ENCODE measurements around the gene APOBEC3A. TPM values are rescaled to one million over a fixed set of nuclear protein-coding genes. Genes with fewer than 3 reads are reported as not detected.
"Not testable (repeated sequence)": the region's sequence is repeated elsewhere in the genome, so short reads cannot be mapped to it uniquely, and the experiment has no call there.

The APOBEC3A gene
- total RNA-seq, 1 donor from 2014 or later: not detected

DNA sequence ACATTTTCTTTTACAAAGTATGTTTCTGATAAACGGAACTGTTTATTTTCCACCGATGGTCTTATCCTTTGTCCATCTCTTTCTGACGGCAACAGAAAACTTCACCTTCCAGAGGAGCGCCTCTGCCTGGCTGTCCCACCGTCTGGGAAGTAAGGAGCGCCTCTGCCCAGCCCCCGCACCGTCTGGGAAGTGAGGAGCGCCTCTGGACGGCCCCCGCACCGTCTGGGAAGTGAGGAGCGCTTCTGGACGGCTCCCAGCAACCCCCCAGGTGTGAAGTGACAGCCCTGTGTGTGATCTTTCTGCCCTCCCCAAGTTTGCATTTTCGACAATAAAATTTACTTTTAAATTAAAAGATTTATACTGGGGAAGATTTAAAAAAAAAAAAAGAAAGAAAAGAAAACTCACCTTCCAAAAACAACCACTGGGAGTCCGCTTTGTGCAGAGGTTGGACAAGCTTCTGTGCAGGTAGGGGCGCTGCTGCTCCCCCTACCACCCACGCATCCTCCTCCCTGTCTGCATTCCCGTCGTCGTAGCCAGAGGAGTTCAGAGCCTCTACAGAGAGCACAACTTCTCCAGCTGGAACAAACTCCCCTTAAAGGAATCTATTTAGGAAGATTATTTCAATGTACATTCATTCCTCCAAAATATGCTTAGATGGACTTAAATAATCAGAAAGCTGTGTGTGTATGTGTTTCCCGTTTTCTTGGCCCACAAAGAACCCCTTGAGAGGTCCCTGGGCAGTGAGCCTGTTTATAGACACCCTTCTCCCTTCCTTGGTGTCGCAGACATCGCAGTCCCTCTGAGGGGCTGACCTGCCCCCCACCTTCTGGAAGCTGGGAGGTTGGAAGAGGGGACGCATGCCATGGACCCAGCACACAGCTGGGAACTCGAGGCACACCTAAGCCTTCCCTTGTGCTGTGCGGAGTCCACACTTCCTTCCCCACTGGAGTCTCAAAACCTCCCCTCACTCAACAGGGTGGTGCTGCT, 23.9 kb downstream of the APOBEC3A start:
- peak in 1 of 2 donors; percentile 18 for DNase-seq (ENCODE audit: low read depth in 2 of 2)

DNA sequence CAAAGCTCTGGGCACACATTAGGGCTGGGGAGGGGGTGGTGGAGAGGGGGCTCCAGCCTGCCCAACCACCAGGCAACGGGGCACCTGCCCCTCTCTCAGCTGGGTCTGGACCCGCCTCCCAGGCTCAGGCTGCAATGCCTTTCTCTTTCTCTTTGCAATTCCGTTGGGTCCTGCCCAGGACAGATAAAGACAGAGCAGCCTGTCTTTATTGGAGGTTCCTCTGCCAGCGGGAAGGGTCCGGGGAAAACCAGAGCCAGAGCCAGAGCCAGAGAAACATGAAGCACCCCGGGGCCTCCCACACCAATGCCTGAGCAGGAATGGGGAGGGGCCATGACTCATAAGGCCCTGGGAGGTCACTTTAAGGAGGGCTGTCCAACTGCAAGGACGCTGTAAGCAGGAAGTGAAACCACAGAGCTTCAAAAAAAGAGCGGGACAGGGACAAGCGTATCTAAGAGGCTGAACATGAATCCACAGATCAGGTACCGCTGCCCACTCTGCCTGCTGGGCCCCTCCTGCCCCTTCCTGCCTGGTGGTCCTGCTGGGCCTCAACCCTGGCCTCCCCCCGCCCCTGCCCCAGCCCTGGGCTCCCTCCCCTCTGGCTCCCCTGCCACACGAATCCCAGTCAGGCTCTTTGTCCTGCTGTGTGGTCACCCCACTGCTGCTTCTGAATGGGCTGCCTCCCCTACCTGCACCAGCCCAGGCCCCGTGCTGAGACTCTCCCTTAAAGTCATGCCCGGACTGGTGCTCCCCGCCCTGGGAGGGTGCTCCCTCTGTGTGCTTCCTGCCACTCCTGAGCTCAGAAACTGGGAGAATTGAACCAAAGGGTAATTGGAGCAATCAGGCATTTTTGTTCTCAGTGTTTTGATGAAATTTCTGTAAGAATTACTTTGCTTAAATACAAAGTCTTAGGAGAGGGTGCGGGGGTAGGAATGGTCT, 24.9 kb downstream of the APOBEC3A start, which contains the start of gene APOBEC3B:
Gene APOBEC3B (plus strand): TSS at position 356 of the 936 bp plus-strand sequence. CDS start 107 bp downstream, at position 463.
- peak in 1 of 2 donors; percentile 82 for DNase-seq (ENCODE audit: low read depth in 2 of 2)

DNA sequence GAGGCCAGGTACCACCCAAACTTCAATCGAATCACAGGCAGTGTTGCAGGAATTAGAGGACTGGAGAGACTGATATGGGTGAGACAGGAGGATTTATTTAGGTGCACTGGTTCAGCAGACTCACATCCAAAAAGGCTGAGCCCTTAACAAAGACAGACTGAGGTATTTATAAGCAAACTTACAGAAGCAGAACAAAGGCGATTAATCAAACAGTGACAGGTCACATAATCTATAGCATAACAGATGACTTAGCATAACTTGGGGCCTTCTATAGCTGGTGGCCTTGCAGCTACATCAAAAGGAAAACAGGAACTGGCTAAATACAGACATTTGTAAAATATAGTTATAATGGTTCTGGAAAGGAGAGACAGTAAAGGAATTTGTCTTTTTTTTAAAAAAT, 26.8 kb downstream of the APOBEC3A start:
- no peak for DNase-seq (ENCODE audit: low read depth in 2 of 2)

DNA sequence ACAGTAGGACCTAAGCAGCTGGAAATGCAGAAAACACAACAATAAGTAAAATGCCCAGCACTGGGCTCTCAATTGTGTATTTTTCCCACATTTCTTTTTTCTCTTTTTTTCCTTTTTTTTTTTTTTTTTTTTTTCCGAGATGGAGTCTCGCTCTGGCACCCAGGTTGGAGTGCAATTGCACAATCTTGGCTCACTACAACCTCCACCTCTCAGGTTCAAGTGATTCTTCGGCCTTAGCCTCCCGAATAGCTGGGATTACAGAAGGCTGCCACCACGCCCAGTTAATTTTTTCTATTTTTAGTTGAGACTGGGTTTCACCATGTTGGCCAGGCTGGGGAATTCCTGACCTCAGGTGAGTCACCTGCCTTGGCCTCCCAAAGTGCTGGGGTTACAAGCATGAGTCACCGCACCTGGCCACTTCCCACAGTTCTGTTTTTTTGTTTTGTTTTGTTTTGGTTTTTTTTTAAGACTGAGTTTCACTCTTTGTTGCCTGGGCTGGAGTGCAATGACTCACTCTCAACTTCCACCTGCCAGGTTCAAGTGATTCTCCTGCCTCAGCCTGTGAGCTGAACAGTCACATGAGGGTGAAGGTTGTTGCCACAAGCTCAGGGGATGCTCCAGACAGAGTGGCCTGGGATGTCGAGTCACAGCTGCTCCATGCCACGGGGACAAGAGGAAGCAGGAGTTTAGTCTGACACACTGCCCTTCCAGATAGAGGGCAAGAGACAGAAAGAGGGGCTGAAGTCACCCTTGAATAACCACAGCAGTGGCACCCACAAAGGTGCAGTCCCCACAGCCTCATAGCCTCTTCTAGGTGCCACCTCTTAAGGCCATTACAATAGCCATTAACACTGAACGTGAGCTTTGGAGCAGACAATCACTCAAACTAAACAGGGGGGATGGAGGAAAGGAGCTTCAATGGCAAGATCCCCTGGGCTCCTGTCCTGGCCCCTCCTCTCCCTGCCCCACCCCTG, 27.7 kb downstream of the APOBEC3A start:
- peak in 1 of 2 donors; percentile 55 for DNase-seq (ENCODE audit: low read depth in 2 of 2)

DNA sequence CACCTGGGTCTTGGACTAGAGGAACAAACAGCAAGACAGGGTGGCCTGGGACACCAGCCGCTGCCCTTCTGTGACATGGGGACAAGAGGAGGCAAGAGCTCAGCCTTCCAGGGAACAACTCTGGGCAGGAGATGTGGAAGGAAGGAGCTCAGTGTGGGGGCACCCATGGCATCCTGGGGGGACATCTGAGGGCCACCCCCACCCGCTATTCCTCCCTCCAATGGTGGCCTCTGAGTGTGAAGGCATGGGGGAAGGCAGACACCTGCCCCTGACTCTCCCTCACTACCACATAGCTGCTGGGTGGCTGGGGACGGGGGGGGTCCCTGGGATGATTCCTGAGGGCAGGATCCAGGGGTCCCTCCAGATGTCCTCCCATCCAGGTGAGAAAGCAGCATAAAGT, 29.2 kb downstream of the APOBEC3A start:
- no peak for DNase-seq (ENCODE audit: low read depth in 2 of 2)

DNA sequence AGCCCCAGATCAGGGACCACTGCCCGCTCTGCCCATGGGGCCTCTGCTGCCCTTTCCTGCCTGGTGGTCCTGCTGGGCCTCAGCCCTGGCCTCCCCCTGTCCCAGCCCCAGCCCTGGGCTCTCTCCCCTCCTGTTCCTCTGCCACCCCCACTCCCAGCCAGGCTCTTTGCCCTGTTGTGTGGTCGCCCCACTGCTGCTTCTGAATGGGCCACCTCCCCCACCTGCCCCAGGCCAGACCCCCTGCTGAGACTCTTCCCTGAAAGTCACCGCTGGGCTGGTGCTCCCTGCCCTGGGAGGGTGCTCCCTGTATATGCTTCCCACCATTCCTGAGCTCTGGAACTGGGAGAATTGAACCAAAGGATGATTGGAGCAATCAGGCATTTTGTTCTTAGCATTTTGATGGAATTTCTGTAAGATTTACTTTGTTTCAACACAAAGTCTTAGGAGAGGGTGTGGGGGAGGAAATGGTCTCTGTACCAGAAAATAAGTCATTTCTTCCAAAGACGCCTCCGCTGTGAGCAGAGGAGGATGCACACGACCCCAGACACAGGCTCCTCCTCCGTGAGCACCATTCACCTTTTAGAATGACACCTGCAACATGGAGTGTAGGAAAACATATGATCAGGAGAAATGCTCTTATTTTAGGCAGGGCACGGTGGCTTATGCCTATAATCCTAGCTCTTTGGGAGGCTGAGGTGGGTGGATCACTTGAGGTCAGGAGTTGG, 29.9 kb downstream of the APOBEC3A start:
- no peak for DNase-seq (ENCODE audit: low read depth in 2 of 2)

DNA sequence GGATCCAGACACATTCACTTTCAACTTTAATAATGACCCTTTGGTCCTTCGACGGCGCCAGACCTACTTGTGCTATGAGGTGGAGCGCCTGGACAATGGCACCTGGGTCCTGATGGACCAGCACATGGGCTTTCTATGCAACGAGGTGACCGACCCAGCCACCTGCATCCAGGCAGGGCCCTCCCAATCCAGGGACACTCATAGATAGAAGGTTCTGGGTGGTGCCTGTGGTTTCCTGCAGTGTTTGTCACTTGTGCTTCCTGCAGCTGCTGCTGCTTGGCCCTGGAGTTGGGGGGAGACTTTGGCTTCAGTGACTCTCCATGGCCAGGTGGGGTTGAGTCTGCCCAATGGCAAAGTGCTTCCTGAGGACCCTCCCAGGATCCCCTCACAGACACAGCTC, 32.1 kb downstream of the APOBEC3A start:
- no peak for DNase-seq (ENCODE audit: low read depth in 2 of 2)

DNA sequence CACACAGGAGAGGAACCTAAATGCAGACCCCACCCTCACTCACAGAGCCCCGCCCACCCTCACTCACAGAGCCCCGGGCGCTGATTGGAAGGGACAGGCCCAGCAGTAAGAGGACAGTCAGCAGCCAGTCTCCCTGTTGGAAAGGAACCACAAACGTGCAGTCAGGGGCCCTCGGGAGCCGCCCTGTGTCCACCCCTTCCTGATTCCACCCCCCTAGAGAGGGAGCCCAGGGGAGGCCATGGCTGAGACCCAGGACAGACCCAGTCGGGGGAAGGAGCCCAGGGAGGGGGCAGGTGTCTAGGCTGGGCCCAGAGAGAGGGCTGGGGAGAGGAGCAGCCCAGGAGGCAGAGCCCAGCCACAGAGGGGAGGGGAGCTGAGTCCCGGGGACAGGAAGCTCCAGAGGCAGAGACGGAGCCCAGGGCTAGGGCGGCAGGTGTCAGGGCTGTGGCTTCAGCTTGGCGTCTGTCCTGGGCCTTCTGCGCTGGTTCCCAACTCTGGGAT, 35.5 kb downstream of the APOBEC3A start:
- DNase-seq (ENCODE audit: low read depth in 2 of 2): not testable (repeated sequence)

DNA sequence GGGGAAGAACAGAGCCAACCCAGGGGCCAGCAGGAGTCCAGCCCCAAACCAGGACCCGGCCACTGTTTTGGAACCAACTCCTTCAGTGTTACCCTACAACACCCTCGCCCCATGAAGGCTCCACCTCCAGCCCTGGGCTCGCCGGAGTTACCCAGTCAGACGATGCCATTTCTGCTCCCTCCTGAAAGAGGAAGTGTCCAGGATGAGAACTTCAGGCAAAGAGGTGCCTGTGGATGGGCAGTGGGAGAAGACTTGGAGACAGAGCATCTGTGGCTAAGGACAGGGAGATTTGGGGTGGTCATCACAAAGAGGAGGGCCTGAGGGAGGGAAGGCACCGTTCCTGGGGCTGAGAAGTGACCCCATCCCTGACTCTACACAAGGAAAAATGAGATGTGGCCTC, 38.7 kb downstream of the APOBEC3A start:
- DNase-seq (ENCODE audit: low read depth in 2 of 2): no peak

DNA sequence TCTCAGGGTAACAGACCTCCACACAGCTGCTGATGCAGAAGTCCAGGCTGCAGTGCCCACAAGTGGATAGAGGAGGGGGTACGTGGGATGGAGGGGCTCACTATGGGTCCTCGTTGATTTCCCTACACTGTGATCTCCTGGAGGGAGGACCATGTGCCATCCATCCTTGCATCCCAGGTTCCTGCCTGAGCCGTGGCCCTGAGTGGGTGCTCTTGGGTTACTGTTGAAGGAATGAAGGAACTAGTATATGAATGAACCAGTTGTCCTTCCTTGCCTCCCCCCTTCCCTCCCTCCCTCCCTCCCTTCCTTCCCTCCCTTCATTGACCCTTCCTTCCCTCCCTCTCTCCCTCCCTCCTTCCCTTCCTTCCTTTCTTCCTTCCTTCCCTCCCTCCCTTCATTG, 40.1 kb downstream of the APOBEC3A start:
- DNase-seq (ENCODE audit: low read depth in 2 of 2): no peak

DNA sequence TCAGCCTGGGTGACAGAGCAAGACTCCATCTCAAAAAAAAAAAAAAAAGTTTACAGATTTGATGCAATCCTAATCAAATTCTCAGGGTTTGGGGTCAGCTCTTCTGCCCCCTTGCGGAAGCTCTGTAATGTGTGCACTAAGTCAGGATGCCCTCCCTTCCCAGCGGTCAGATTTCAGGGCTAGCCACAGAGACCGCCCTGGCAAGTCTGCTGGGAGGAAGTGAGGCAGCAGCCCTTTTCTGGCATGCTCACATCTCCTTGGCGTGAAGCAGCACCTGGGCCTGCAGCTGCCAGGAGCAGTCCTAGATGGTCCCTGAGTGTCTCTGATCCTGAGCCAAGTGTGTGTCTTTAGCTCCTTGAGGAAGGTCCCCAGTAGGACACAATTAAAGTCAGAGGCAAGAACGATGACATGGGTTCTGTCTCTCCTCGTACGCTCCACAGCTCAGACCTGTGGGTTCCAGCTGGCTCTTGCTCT, 45.8 kb downstream of the APOBEC3A start:
- DNase-seq (ENCODE audit: low read depth in 2 of 2): peak; percentile 57 to 80

DNA sequence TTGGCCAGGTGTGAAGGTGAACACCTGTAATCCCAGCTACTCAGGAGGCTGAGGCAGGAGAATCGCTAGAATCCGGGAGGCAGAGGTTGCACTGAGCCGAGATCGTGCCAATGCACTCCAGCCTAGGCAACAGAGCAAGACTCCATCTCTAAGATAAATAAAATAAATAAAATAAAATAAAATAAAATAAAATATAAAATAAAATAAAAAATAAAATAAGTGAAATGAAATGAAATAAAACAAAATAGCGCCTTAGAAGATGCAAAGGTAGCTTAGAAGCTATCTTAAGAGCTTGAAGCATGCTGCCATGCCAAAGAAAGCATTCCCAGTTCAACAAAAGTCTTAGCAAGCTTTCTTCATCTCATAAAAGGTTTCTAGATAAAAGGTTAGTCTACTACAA, 49.8 kb downstream of the APOBEC3A start:
- DNase-seq (ENCODE audit: low read depth in 2 of 2): no peak

DNA sequence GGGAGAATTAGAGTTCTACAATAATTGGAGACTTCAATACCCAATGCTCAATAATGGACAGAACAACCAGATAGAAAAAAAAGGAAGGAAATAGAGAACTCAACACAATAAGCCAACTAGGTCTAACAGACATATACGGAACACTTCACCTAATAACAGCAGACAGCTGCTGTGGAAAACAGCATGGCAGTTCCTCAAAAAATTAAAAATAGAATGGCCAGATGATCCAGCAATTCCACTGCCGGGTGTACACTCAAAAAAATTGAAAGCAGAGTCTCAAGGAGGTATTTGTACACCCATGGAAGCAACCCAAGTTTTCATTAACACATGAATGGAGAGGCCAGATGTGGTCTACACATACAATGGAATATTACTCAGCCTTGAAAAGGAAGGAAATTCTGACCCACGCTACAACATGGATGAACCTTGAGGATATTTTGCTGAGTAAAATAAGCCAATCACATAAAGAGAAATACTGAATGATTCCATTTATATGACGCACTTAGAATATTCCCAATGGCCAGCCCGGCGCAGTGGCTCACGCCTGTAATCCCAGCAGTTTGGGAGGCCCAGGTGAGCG, 51.0 kb downstream of the APOBEC3A start:
- not testable (repeated sequence) for DNase-seq (ENCODE audit: low read depth in 2 of 2)

DNA sequence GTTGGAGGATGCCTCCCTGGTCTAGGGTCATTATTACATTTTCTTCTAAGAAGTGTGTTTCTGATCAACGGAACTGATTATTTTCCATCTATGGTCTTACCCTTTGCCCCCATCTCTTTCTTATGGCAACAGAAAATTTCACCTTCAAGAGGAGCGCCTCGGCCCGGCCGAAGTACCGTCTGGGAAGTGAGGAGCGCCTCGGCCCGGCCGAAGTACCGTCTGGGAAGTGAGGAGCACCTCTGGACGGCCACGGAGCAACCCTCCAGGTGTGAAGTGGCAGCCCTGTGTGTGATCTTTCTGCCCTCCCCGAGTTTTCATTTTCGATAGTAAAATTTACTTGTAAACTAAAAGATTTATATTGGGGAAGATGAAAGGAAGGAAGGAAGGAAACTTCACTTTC, 53.5 kb downstream of the APOBEC3A start:
- DNase-seq (ENCODE audit: low read depth in 2 of 2): no peak

Other genes starting within 250 kb of the APOBEC3A start
- gene SUN2, start 201.6 kb upstream of the APOBEC3A start, total RNA-seq: 108 and 123 TPM in 2 replicates
- 11.8 and 16.2 TPM in 2 replicates for gene DNAL4, start 163.5 kb upstream of the APOBEC3A start, total RNA-seq
- 0.13 TPM in 2 replicates for gene NPTXR, start 113.6 kb upstream of the APOBEC3A start, total RNA-seq
- 13.4 and 15.7 TPM in 2 replicates for gene CBX6, start 85.4 kb upstream of the APOBEC3A start, total RNA-seq
- gene APOBEC3B, start 24.7 kb downstream of the APOBEC3A start, total RNA-seq: 0.76 and 1.3 TPM in 2 replicates
- 0.64 and 0.76 TPM in 2 replicates for gene APOBEC3C, start 56.6 kb downstream of the APOBEC3A start, total RNA-seq
- 0.39 and 0.51 TPM in 2 replicates for gene APOBEC3D, start 63.5 kb downstream of the APOBEC3A start, total RNA-seq
- gene APOBEC3F, start 83.3 kb downstream of the APOBEC3A start, total RNA-seq: 3.4 and 4.4 TPM in 2 replicates
- gene APOBEC3G, start 119.7 kb downstream of the APOBEC3A start, total RNA-seq: 3.1 and 6.1 TPM in 2 replicates
- gene APOBEC3H, start 139.6 kb downstream of the APOBEC3A start, total RNA-seq: not detected in 2 replicates
- 3.0 and 4.4 TPM in 2 replicates for gene CBX7, start 195.1 kb downstream of the APOBEC3A start, total RNA-seq

Measured in dermis microvascular lymphatic vessel endothelial cell (primary cell).